NCI-H1930 (cell line): Measurements from ENCODE around the gene PRRT1B.

ENCODE experiments used
- DNase-seq, 2 experiments: peaks; one replicate each; lab custom pipeline; 2025; lab: John Stamatoyannopoulos, UW

PRRT1B gene

DNA sequence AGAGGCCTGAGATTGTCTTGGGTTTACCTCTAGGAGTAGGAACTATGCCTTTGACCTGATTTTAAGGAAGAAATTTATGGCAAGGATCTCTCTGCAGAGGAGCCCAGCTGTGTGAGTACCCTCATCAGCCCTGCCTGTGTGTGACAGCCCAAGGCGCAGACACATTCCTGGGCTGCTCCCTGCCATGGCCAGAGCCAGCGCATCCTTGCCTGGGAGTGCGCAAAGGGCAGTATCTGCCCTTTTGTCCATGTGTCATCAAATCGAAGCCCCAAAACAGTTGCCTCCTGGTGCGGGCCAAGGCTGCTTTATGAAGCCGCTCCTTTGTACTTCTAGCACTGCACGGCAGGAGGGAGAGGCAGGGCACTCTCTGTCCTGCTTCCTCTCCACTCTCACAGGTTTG lies 51.9 kb downstream of the PRRT1B start:
- no peak for DNase-seq

DNA sequence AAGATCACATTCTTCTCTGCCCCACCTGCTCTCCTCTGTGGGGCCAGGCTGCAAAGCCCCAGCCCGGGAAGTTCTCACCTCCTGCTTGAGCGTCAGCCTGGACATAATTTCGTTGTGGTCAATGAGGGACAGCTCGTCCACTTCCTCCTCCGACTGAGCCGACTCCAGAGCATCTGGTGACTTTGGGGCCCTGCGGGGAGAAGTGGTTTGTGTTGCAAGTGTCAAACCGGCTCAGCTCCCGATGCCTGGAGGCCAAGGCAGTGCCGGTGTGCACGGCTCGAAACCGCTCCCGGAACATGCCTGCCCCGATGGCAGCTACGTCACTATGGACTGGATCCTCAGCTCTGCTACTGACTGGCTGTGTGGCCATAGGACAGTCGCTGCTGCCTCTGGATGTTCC lies 52.8 kb downstream of the PRRT1B start:
- DNase-seq = no peak

DNA sequence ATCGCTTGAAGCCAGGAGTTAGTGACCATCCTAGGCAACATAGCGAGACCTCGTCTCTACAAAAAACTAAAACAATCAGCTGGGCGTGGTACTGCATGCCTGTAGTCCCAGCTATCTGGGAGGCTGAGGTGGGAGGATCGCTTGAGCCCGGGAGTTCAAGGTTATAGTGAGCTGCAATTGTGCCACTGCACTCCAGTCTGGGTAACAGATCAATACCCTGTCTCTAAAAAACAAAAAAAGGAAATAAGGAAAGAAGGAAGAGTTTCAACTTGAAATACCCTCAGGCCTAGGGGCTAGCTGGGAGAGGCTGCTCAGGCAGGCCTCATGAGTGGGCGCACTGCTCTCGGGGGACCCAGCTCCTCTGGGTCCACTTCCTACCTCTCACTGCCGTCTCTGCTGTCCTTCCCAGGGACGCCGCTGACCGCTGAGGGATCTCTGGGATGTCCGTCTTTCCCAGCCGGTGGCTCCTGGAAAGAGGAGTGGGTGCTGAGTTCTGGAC lies 56.4 kb downstream of the PRRT1B start:
- DNase-seq = no peak

DNA sequence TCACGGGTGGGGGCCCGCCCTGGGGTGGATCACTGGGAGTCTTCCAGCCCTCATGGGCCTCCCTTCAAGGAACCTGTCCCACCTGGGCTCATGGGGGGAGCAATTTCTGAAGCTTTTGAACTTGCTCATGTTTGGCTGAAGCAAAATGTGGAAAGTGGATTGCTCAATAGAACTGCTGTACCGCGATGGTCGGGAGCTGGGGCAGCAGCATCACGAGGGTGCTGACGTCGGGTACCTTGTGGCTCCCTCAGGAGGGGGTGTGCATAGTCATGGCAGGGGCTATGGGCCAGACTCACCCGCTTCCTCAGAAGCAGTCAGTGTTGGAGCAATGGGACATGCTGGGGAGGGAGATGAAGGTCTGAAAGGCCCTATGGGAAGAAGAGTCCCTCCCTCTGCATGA lies 57.9 kb downstream of the PRRT1B start:
- no peak for DNase-seq

DNA sequence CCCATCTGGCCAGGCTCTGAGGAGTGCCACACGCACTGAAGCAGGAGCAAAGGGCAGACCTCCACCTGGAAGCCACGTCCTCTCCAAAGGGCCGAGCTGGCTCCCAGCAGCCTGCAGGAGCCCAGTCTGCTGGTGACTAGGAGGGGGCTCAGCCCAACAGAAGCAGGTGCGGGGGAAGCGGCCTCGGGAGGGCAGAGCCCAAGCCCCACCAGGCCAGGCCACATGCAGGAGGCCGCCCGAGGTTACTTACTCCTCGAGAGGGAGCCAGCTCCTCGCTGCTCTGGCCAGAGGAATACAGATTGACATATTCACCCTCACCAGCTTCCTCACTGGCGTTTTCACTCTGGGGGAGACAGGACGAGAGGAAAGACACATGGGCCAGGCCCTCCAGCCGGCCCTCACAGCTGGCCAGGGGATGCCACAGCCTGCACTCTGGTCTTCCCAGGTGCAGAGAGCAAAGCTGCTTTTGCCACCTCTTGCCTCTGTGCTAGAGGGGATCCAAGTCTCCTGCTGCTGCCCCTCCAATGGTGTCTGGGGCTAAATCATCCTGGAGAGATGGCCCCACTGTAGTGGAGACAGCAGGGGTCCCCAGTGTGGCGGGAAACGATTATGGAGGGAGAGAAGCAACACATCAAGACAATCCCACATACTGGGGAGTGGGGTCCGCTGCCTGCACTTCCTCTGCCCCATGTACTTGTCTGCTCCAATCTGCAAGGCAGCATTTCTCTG lies 58.6 kb downstream of the PRRT1B start:
- DNase-seq = no peak

DNA sequence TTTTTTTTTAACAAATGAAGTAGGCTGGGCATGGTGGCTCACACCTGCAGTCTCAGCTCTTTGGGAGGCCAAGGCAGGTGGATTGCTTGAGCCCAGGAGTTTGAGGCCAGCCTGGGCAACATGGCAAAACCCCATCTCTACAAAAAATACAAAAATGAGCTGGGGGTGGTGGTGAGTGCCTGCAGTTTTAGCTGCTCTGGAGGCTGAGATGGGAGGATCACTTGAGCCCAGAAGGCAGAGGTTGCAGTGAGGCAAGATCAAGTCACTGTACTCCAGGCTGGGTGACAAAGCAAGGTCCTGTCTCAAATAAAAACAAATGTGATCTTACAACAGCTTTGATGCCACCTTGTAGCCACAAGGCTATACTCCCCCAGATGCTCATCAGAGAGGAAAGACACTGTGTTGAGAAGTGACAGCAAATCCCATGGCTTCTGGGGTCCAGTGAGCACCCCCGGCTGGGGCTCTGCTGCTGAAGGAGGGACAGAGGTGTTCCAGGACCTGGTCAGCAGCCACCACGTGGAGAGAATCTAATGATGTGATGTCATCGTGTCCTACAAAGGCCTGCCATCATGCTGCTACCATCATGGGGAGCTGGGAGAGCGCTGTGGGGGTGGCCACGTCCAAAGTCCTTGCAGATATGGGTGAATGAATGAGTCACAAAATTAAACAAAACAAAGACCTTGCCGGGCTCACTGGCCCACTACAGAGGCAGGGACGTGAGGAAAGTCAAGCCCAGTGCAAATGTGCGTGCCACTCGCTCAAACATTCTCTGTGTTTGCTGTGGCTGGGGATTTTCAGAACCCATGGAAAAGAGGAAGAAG lies 60.7 kb downstream of the PRRT1B start:
- DNase-seq = no peak

DNA sequence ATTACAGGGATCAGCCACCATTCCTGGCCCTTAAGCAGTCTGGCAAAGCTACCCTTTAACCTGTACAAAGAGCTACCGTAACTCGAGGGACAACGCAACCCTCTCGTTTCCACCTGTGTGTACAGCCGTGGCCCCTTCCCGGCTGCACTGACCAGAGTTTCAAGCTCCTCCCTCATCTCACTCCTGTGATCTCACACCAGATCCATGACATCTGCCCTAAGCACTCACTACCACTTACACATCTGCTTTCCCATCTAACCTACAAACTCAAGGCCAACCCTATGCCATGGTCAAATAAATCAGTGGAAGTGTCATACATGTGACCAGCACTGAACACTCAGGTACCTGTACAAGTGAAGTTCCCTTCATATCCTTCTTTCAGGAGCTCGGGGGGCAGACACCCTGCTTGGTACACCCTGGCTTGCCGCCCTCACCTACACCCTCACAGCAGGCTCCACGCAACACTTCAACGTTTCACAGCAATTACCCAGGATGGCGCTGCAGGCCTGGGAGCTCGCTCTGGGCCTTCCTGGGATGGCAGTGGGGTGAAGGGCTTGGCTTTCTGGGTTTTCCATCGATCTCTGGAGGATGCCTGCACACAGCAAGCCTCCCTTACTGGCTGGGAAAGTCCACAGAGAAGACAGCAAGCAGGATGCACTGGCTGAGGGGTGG lies 61.7 kb downstream of the PRRT1B start:
- no peak for DNase-seq

DNA sequence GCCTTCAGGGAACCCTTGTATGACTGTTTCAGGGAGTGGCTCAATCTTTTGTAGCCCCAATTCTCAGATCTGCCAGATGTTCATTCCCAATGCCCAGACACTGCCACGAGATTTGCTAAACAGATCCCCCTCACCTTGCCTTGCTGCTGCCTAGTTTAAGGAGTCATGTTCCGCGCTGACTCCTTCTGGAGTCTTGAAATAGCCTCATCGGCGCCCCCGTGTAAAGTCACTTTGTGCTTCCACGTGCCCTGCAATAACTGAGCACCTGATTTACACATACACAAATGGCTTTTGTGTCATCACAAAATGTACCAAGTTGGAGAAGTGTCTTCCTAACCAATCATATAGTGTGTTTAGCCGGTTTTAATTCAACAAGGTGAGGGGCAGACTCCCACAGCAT lies 62.3 kb downstream of the PRRT1B start:
- no peak for DNase-seq

DNA sequence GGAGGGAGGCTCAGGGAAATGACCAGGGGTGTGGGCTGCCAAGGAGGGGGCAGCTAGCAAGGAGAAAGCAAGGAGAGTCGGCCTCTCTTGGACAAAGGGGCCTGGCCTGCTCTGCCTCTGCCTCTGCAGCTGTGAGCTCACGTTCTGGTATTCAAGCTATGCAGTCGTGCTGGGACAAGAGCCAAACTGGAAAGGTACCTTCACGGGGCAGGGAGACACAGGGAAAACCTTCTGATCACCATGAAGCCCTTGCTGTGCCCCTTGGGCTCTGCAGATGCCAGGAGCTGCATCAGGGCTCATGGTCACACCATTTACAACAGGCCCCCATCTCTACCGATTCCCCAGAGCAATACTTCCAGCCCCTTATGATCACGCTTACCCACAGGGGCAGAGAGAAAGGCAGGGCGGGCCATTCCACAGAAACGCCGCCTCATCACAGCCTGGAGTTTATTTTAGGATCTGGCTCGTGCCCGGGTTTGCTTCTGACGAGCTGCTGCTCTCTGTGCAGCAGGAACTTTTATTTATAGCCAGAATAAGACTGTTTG lies 63.2 kb downstream of the PRRT1B start:
- no peak for DNase-seq
